H1 (cell line): ENCODE data around the gene GGA2. TPM values are rescaled to one million over a fixed set of nuclear protein-coding genes. Genes with fewer than 3 reads are reported as not detected.

Experiments used
- CTCF ChIA-PET: fragments of 300-600 bp; sonication (Branson Sonifier 250); formaldehyde crosslinking; loops from one replicate; lab custom pipeline; 2021; ENCODE audit not compliant: partially characterized antibody; lab: Charles Lee
- POLR2A ChIA-PET: fragments of 300-600 bp; sonication (Branson Sonifier 250); formaldehyde crosslinking; loops from one replicate; lab custom pipeline; 2021; ENCODE audit warnings: inconsistent platforms; ENCODE audit not compliant: partially characterized antibody; lab: Charles Lee
- DNase-seq, 2 experiments: peaks; one replicate each; pipeline versions ENCODE4 v3.0.0 to v3.0.0-alpha.2; 2010 to 2022; ENCODE audit warnings: low spot score in 2 of 2, low read depth in 1 of 2, mixed read lengths in 1 of 2
- FAIRE-seq: peaks from 2 replicates; lab custom pipeline; 2011; peaks lifted over from hg19 to GRCh38; lab: Jason Lieb, UNC
- H2AFZ ChIP-seq: 2 replicates; pipeline ENCODE4 v1.8.1; 2012; ENCODE audit warnings: low read length, inconsistent platforms
- H2AK5ac ChIP-seq: 2 replicates; pipeline ENCODE4 v1.6.1; 2013; ENCODE audit warnings: low read depth, low read length
- H2BK120ac ChIP-seq: replicated peaks from 2 replicates; pipeline ENCODE3; 2013; ENCODE audit warnings: low read depth, low read length, inconsistent platforms
- H2BK12ac ChIP-seq: 2 replicates; pipeline ENCODE4 v1.6.1; 2013; ENCODE audit warnings: low read depth, low read length
- H2BK15ac ChIP-seq: 2 replicates; pipeline ENCODE4 v1.6.1; 2013; ENCODE audit warnings: low read length
- H2BK20ac ChIP-seq: 2 replicates; pipeline ENCODE4 v1.6.1; 2013; ENCODE audit warnings: low read length
- H2BK5ac ChIP-seq: 2 replicates; pipeline ENCODE4 v1.6.1; 2013; ENCODE audit warnings: low read depth, low read length
- H3K14ac ChIP-seq: 2 replicates; pipeline ENCODE4 v1.6.1; 2013; ENCODE audit warnings: inconsistent platforms; ENCODE audit not compliant: insufficient read length
- H3K18ac ChIP-seq: 2 replicates; pipeline ENCODE4 v1.6.1; 2013; ENCODE audit warnings: low read length; ENCODE audit errors: extremely low read depth
- H3K23ac ChIP-seq: 2 replicates; pipeline ENCODE4 v1.6.1; 2013; ENCODE audit warnings: inconsistent platforms; ENCODE audit not compliant: insufficient read length
- H3K23me2 ChIP-seq: 2 replicates; pipeline ENCODE4 v1.6.1; 2013; ENCODE audit warnings: low read depth, low read length
- H3K27ac ChIP-seq: 2 replicates; pipeline ENCODE4 v1.6.1; 2011; ENCODE audit warnings: low read depth, low read length, inconsistent platforms
- H3K27me3 ChIP-seq, 4 experiments: replicated peaks in 1 of 4; 1 replicate in 1 of 4; 2 replicates in 3 of 4; pipeline versions ENCODE4 v1.6.1 to v1.8.1; 2011 to 2013; ENCODE audit warnings: low read length in 3 of 4, mild to moderate bottlenecking in 3 of 4, inconsistent platforms in 2 of 4, mixed read lengths in 2 of 4, moderate library complexity in 1 of 4; ENCODE audit not compliant: control insufficient read depth in 3 of 4, insufficient read depth in 3 of 4; ENCODE audit errors: extremely low read depth in 1 of 4
- H3K36me3 ChIP-seq, 4 experiments: 2 replicates each; pipeline versions ENCODE4 v1.6.1 to v1.8.1; 2011 to 2013; ENCODE audit warnings: mild to moderate bottlenecking in 4 of 4, low read length in 3 of 4, moderate library complexity in 2 of 4, control low read depth in 1 of 4, inconsistent platforms in 1 of 4; ENCODE audit not compliant: insufficient read depth in 4 of 4, control insufficient read depth in 2 of 4
- H3K4ac ChIP-seq: replicated peaks from 2 replicates; pipeline ENCODE3; 2013; ENCODE audit warnings: low read length, low read depth, mixed read lengths, inconsistent platforms; ENCODE audit not compliant: insufficient read length
- H3K4me1 ChIP-seq, 4 experiments: replicated peaks in 1 of 4; 1 replicate in 1 of 4; 2 replicates in 3 of 4; pipeline versions ENCODE4 v1.6.1 to v1.8.1; 2011 to 2013; ENCODE audit warnings: low read length in 3 of 4, inconsistent platforms in 2 of 4, mixed read lengths in 1 of 4; ENCODE audit not compliant: insufficient read depth in 4 of 4, control insufficient read depth in 3 of 4
- H3K4me2 ChIP-seq, 2 experiments: 2 replicates each; pipeline versions ENCODE4 v1.6.1 to v1.8.1; 2011 to 2013; ENCODE audit warnings: low read depth in 2 of 2, low read length in 2 of 2, control low read depth in 1 of 2, inconsistent platforms in 1 of 2, mild to moderate bottlenecking in 1 of 2; ENCODE audit not compliant: insufficient read depth in 1 of 2
- H3K4me3 ChIP-seq, 4 experiments: fragments of 200-600, 300-600 bp in 1 of 4; sonication (generic), shearing (Covaris generic), sonication (Bioruptor Twin) in 1 of 4; 2 replicates each; pipeline versions ENCODE4 v1.5.1 to v1.8.1; 2011 to 2016; ENCODE audit warnings: low read length in 4 of 4, low read depth in 3 of 4, control low read depth in 2 of 4, inconsistent platforms in 2 of 4, mild to moderate bottlenecking in 2 of 4, mixed read lengths in 1 of 4, moderate library complexity in 1 of 4; ENCODE audit not compliant: insufficient read depth in 2 of 4; ENCODE audit errors: extremely low read depth in 1 of 4
- H3K56ac ChIP-seq: replicated peaks from 2 replicates; pipeline ENCODE3; 2013; ENCODE audit warnings: low read depth, mild to moderate bottlenecking, mixed read lengths, low read length, inconsistent platforms; ENCODE audit not compliant: insufficient read length
- H3K79me1 ChIP-seq: 2 replicates; pipeline ENCODE4 v1.6.1; 2013; ENCODE audit warnings: low read depth, low read length, control low read depth
- H3K79me2 ChIP-seq, 2 experiments: 2 replicates each; pipeline versions ENCODE4 v1.6.1 to v1.8.1; 2012 to 2013; ENCODE audit warnings: low read length in 2 of 2, mild to moderate bottlenecking in 2 of 2, inconsistent platforms in 1 of 2; ENCODE audit not compliant: insufficient read depth in 2 of 2, control insufficient read depth in 1 of 2
- H3K9ac ChIP-seq, 4 experiments: replicated peaks in 1 of 4; 1 replicate in 1 of 4; 2 replicates in 3 of 4; pipeline versions ENCODE4 v1.6.1 to v1.8.1; 2011 to 2013; ENCODE audit warnings: low read depth in 3 of 4, low read length in 3 of 4, control low read depth in 2 of 4, mild to moderate bottlenecking in 2 of 4, moderate library complexity in 2 of 4, inconsistent platforms in 1 of 4; ENCODE audit errors: extremely low read depth in 1 of 4
- H3K9me3 ChIP-seq, 2 experiments: 2 replicates each; pipeline versions ENCODE4 v1.6.1 to v1.8.1; 2012 to 2013; ENCODE audit warnings: mild to moderate bottlenecking in 2 of 2, moderate library complexity in 2 of 2, control low read depth in 1 of 2, inconsistent platforms in 1 of 2, low read depth in 1 of 2, low read length in 1 of 2, mixed read lengths in 1 of 2; ENCODE audit not compliant: insufficient read depth in 2 of 2
- H4K20me1 ChIP-seq, 2 experiments: replicated peaks in 1 of 2; 2 replicates each; pipeline versions ENCODE3 to v1.8.1; 2011 to 2013; ENCODE audit warnings: inconsistent platforms in 2 of 2, low read length in 2 of 2, mild to moderate bottlenecking in 1 of 2; ENCODE audit not compliant: insufficient read depth in 2 of 2, control insufficient read depth in 1 of 2
- H4K5ac ChIP-seq: 2 replicates; pipeline ENCODE4 v1.6.1; 2013; ENCODE audit warnings: low read length, low read depth, mixed read lengths, inconsistent platforms; ENCODE audit not compliant: insufficient read length
- H4K8ac ChIP-seq: 2 replicates; pipeline ENCODE4 v1.8.0; 2013; ENCODE audit warnings: mild to moderate bottlenecking, moderate library complexity, low read length, inconsistent platforms; ENCODE audit not compliant: insufficient read depth; ENCODE audit errors: extremely low read depth
- H4K91ac ChIP-seq: replicated peaks from 2 replicates; pipeline ENCODE3; 2013; ENCODE audit warnings: low read length, mixed read lengths, inconsistent platforms; ENCODE audit not compliant: insufficient read length
- KDM1A ChIP-seq: fragments of 200-600, 300-600 bp; sonication (generic); IDR thresholded peaks from 2 replicates; pipeline ENCODE4 v1.7.1; 2016; ENCODE audit warnings: mild to moderate bottlenecking, low read length, borderline replicate concordance
- WGBS, 2 experiments: shearing (Covaris generic) in 1 of 2; methylation state at CpG; one replicate each; pipeline versions ENCODE4 v1.1.6 to v1.1.7; 2013 to 2015; ENCODE audit warnings: low lambda C conversion rate in 2 of 2, mixed read lengths in 2 of 2, inconsistent platforms in 1 of 2, low coverage in 1 of 2, missing lambda C conversion rate in 1 of 2; ENCODE audit not compliant: insufficient replicate concordance in 2 of 2, insufficient coverage in 1 of 2, insufficient read length in 1 of 2; ENCODE audit errors: extremely low coverage in 1 of 2, missing lambda C conversion rate in 1 of 2; 5-methylcytosine and 5-hydroxymethylcytosine counted together
- polyA plus RNA-seq, 7 experiments: library from polyadenylated mRNA; depleted of rRNA in 3 of 7; stranded (reverse) in 5 of 7; unstranded in 2 of 7; fragments of >200 nt in 5 of 7; fragments of 200-250 nt in 2 of 7; gene quantifications; 1 replicate in 5 of 7; 2 replicates in 1 of 7; 4 replicates in 1 of 7; pipeline versions ENCODE4 v1.2.1 to v1.2.3, GENCODE V29; 2011 to 2013; ENCODE audit warnings: missing spikeins in 2 of 7, mixed read lengths in 2 of 7
- total RNA-seq: library from RNA; stranded (reverse); fragmentation: NEBNext Ultra II Directional; extraction: Animal tissue kit (Norgen Biotek cat#: 25700); gene quantifications from 2 replicates; pipeline ENCODE4 v1.2.1, GENCODE V29; 2021

GGA2 gene
- total and polyA plus RNA-seq, 2 of the 8 experiments (the other 6 are each of a cell fraction or from before 2014, with no cell fraction given) = 65.8 to 114 TPM

GRCh38 chr16:23500212-23500861, 10.0 kb downstream of the GGA2 start:
- no peak overlapping the region for H2BK15ac ChIP-seq
- CTCF ChIA-PET = interaction anchor here (0.9 to 2.1 kb wide), 6 partner anchors 10 to 317 kb away, joined by 3 to 7 read pairs (median 3); partner anchors contain the start of genes NDUFAB1 and PLK1
- 88% methylated on average over 20 of the region's 20 CpGs; no CpG with 5 or more reads in 1 of the 2 experiments for WGBS, 2 experiments
- no peak overlapping the region for H2BK20ac ChIP-seq
- no peak overlapping the region for H3K4me2 ChIP-seq
- peaks cover 30% of the 10 kb centered on the region for H3K79me1 ChIP-seq
- H3K79me2 ChIP-seq = peaks cover 18 to 94% of the 10 kb centered on the region in 2 experiments
- H2AFZ ChIP-seq = no peak overlapping the region
- POLR2A ChIA-PET = interaction anchor here (0.7 to 2.7 kb wide), 11 partner anchors 8 to 131 kb away, joined by 3 to 29 read pairs (median 4); partner anchors contain the start of genes EARS2, GGA2 and UBFD1
- H4K5ac ChIP-seq = no peak overlapping the region
- no peaks in the 10 kb centered on the region for H3K27me3 ChIP-seq
- peak overlapping the region in 2 of 4 experiments; percentile 20 to 35; a peak in 1 of 7 replicates for H3K9ac ChIP-seq
- no peaks in the 10 kb centered on the region for H3K23me2 ChIP-seq
- no peak overlapping the region for H3K23ac ChIP-seq
- DNase-seq (no peak), FAIRE-seq (no peak)
- H4K91ac ChIP-seq = no peak overlapping the region
- H3K4ac ChIP-seq = no peak overlapping the region
- H3K14ac ChIP-seq = no peak overlapping the region
- H3K4me3 ChIP-seq = no peak overlapping the region
- peaks cover 33 to 46% of the 10 kb centered on the region in 2 experiments for H4K20me1 ChIP-seq
- no peak overlapping the region for H3K56ac ChIP-seq
- H4K8ac ChIP-seq = no peak overlapping the region
- peaks cover 4 to 12% (median 7%) of the 10 kb centered on the region in 4 experiments; a peak in 7 of 8 replicates for H3K36me3 ChIP-seq
- H3K18ac ChIP-seq = no peak overlapping the region
- H2AK5ac ChIP-seq = no peak overlapping the region
- H3K4me1 ChIP-seq = peaks cover 0 to 13% (median 0%) of the 10 kb centered on the region in 4 experiments; a peak in 4 of 7 replicates
- no peaks in the 10 kb centered on the region for H3K9me3 ChIP-seq
- no peak overlapping the region for H2BK5ac ChIP-seq
- no peak overlapping the region for H2BK12ac ChIP-seq
- H3K27ac ChIP-seq = no peak overlapping the region
- no peak for TF ChIP-seq KDM1A
- H2BK120ac ChIP-seq = no peak overlapping the region
